HCT116 (cell line): ENCODE results near the gene SOWAHB.

ENCODE experiments used
- CEBPB ChIP-seq: IDR thresholded peaks from 2 replicates; pipeline ENCODE4 v1.6.1; 2012; ENCODE audit warnings: low read depth
- EZH2phosphoT487 ChIP-seq: fragments of 200-600 bp; IDR thresholded peaks from 2 replicates; pipeline ENCODE4 v1.6.1; 2018; ENCODE audit warnings: antibody characterized with exemption, borderline replicate concordance
- JUND ChIP-seq: IDR thresholded peaks from 2 replicates; pipeline ENCODE4 v1.6.1; 2012
- POLR2A ChIP-seq: IDR thresholded peaks from 2 replicates; pipeline ENCODE4 v1.7.0; 2011; ENCODE audit warnings: borderline replicate concordance; ENCODE audit not compliant: insufficient read depth, insufficient read length; ENCODE audit errors: extremely low read depth
- POLR2AphosphoS5 ChIP-seq: IDR thresholded peaks from 2 replicates; pipeline ENCODE4 v1.6.1; 2011; ENCODE audit warnings: mild to moderate bottlenecking, low read depth, low read length, moderate library complexity
- TCF7L2 ChIP-seq: IDR thresholded peaks from 2 replicates; pipeline ENCODE4 v1.7.0; 2011; ENCODE audit warnings: borderline replicate concordance, inconsistent platforms; ENCODE audit not compliant: insufficient read depth, insufficient read length; ENCODE audit errors: extremely low read depth
- YY1 ChIP-seq: IDR thresholded peaks from 2 replicates; pipeline ENCODE4 v1.6.1; 2011; ENCODE audit warnings: low read length, low read depth, moderate library complexity, mild to moderate bottlenecking; ENCODE audit not compliant: insufficient replicate concordance; ENCODE audit errors: extremely low read depth
- ZNF274 ChIP-seq: fragments of 200-500 bp; sonication (Bioruptor generic); IDR thresholded peaks from 2 replicates; pipeline ENCODE4 v1.6.1; 2014; ENCODE audit warnings: mild to moderate bottlenecking, low read depth, low read length, inconsistent platforms
- TF ChIP-seq, protein P1 (sequence below), 3 experiments: fragments of 200-600 bp in 1 of 3; sonication (generic) in 1 of 3; IDR thresholded peaks in 2 of 3; conservative IDR thresholded peaks in 1 of 3; 2 replicates each; pipeline ENCODE4 v1.5.1; 2012 to 2017; ENCODE audit warnings: low read depth in 2 of 3, low read length in 2 of 3, antibody characterized with exemption in 1 of 3, borderline replicate concordance in 1 of 3, control low read depth in 1 of 3, mild to moderate bottlenecking in 1 of 3, mixed read lengths in 1 of 3, mixed run types in 1 of 3, moderate library complexity in 1 of 3; ENCODE audit not compliant: insufficient read depth in 1 of 3

DNA sequence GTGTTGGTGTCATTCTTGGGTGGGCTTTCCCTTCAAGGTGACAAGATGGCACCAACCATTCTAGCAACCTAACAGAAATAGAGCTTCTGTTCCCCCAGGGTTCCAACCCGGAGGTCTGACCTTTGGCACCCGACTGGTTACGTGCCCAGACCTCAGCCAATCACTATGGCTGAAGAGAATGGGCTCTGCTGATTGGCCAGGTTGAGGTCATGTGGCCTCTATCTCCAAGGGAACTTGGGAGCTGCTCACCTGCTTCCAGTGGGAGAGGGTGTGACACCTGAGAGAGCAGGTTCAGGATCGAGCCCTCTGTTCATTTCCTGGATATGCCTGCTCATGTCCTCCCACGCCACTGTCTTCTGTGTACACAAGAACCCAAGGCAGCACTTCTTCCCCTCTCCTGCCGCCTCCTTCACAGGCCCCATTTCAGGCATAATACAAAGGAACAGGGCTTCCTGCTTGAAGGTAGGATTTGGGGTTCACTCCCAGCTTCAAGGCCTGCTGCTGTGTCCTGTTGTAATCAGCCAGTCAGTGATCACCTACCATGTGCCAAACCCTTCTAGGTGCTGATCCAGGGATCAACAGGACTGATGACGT lies 11.0 kb downstream of the SOWAHB start:
- TF ChIP-seq, protein P1, sequence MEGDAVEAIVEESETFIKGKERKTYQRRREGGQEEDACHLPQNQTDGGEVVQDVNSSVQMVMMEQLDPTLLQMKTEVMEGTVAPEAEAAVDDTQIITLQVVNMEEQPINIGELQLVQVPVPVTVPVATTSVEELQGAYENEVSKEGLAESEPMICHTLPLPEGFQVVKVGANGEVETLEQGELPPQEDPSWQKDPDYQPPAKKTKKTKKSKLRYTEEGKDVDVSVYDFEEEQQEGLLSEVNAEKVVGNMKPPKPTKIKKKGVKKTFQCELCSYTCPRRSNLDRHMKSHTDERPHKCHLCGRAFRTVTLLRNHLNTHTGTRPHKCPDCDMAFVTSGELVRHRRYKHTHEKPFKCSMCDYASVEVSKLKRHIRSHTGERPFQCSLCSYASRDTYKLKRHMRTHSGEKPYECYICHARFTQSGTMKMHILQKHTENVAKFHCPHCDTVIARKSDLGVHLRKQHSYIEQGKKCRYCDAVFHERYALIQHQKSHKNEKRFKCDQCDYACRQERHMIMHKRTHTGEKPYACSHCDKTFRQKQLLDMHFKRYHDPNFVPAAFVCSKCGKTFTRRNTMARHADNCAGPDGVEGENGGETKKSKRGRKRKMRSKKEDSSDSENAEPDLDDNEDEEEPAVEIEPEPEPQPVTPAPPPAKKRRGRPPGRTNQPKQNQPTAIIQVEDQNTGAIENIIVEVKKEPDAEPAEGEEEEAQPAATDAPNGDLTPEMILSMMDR (IDR thresholded peaks at IDR 0.05 in 2 of 3, conservative IDR thresholded peaks at IDR 0.05 in 1 of 3; ENCODE audit: borderline replicate concordance in 1 of 3, insufficient read depth in 1 of 3, low read depth in 2 of 3, low read length in 2 of 3) = no peak
- TF ChIP-seq POLR2AphosphoS5 (no peak), ZNF274 (no peak), YY1 (no peak), POLR2A (no peak), JUND (no peak), EZH2phosphoT487 (no peak), CEBPB (no peak), TCF7L2 (no peak)
